GM12878 (cell line): Measurements from ENCODE around the gene PARM1. TPM values are rescaled to one million over a fixed set of nuclear protein-coding genes. Genes with fewer than 3 reads are reported as not detected.

Experiments used
- ATAC-seq: fragments of 200-7000 bp; cut with Tn5 transposase; 3 replicates; pipeline ENCODE4 v1.9.1; 2020; ENCODE audit warnings: mild to moderate bottlenecking, moderate library complexity
- BruUV-seq: library from RNA; stranded (reverse); fragments of 400-500 nt; replicated peaks from 2 replicates; lab custom pipeline; 2021; lab: Mats Ljungman, UMichigan
- CTCF ChIA-PET: fragments of 300-600 bp; sonication (Branson Sonifier 250); formaldehyde crosslinking; extraction: SDS; loops from one replicate; lab custom pipeline; 2021; ENCODE audit warnings: inconsistent platforms; lab: Yijun Ruan, JAX
- POLR2A ChIA-PET: fragments of 350-600 bp; formaldehyde crosslinking; extraction: SDS; loops from one replicate; lab custom pipeline; 2021; ENCODE audit warnings: inconsistent platforms; lab: Charles Lee
- RAD21 ChIA-PET: fragments of 300-600 bp; sonication (Branson Sonifier 250); formaldehyde crosslinking; loops from one replicate; lab custom pipeline; 2023; ENCODE audit warnings: antibody characterized with exemption; ENCODE audit not compliant: unreplicated experiment; lab: Charles Lee
- SMC1A ChIA-PET: fragments of 300-600 bp; sonication (Branson Sonifier 250); formaldehyde crosslinking; loops from one replicate; lab custom pipeline; 2023; ENCODE audit not compliant: unreplicated experiment, uncharacterized antibody; lab: Charles Lee
- DNase-seq: peaks from one replicate; pipeline ENCODE4 v3.0.0-alpha.2; 2011; ENCODE audit warnings: low read depth, low spot score
- FAIRE-seq: peaks from 3 replicates; lab custom pipeline; 2011; peaks lifted over from hg19 to GRCh38; lab: Jason Lieb, UNC
- H2AFZ ChIP-seq: 2 replicates; pipeline ENCODE4 v1.6.0; 2011; ENCODE audit warnings: low read depth, low read length, control low read depth; ENCODE audit not compliant: control insufficient read depth
- H3K27ac ChIP-seq: 2 replicates; pipeline ENCODE4 v1.5.1; 2011; ENCODE audit warnings: control low read depth; ENCODE audit not compliant: control insufficient read depth, insufficient read depth
- H3K27me3 ChIP-seq, 2 experiments: replicated peaks in 1 of 2; 2 replicates each; pipeline versions ENCODE4 v1.6.0 to v1.6.1; 2011; ENCODE audit warnings: low read length in 1 of 2; ENCODE audit not compliant: control insufficient read depth in 2 of 2, insufficient read depth in 2 of 2
- H3K36me3 ChIP-seq, 2 experiments: 2 replicates each; pipeline ENCODE4 v1.5.1; 2011; ENCODE audit warnings: low read length in 1 of 2; ENCODE audit not compliant: control insufficient read depth in 2 of 2, insufficient read depth in 2 of 2
- H3K4me1 ChIP-seq: 2 replicates; pipeline ENCODE4 v1.6.1; 2011; ENCODE audit warnings: mild to moderate bottlenecking, low read length, moderate library complexity, mixed read lengths; ENCODE audit not compliant: control insufficient read depth, insufficient read depth
- H3K4me2 ChIP-seq: 2 replicates; pipeline ENCODE4 v1.6.0; 2011; ENCODE audit warnings: control low read depth; ENCODE audit not compliant: control insufficient read depth, insufficient read depth
- H3K4me3 ChIP-seq: fragments of 200-600 bp; sonication (generic); 2 replicates; pipeline ENCODE4 v1.5.1; 2016
- H3K79me2 ChIP-seq: 2 replicates; pipeline ENCODE4 v1.6.0; 2011; ENCODE audit warnings: low read length; ENCODE audit not compliant: control insufficient read depth, insufficient read depth
- H3K9ac ChIP-seq: 2 replicates; pipeline ENCODE4 v1.8.0; 2011; ENCODE audit warnings: low read length, control low read depth, mixed read lengths; ENCODE audit not compliant: control insufficient read depth, insufficient read depth
- H3K9me3 ChIP-seq: replicated peaks from 3 replicates; pipeline ENCODE4 v1.5.1; 2011; ENCODE audit warnings: mild to moderate bottlenecking, low read length; ENCODE audit not compliant: control insufficient read depth, insufficient read depth
- H4K20me1 ChIP-seq: 2 replicates; pipeline ENCODE4 v1.6.0; 2011; ENCODE audit not compliant: control insufficient read depth, insufficient read depth
- ATF7 ChIP-seq: fragments of 450-650 bp; IDR thresholded peaks from 2 replicates; pipeline ENCODE4 v1.6.1; 2016; ENCODE audit warnings: low read depth, mild to moderate bottlenecking
- BACH1 ChIP-seq: fragments of 450-650 bp; IDR thresholded peaks from 2 replicates; pipeline ENCODE4 v1.6.1; 2017; ENCODE audit warnings: mild to moderate bottlenecking, borderline replicate concordance
- CREM ChIP-seq: IDR thresholded peaks from 2 replicates; pipeline ENCODE4 v1.6.1; 2014; ENCODE audit warnings: antibody characterized with exemption, low read depth
- DPF2 ChIP-seq: fragments of 450-650 bp; IDR thresholded peaks from 2 replicates; pipeline ENCODE4 v1.6.1; 2017; ENCODE audit warnings: mild to moderate bottlenecking
- ETV6 ChIP-seq, 2 experiments: fragments of 450-650 bp in 1 of 2; IDR thresholded peaks in 1 of 2; conservative IDR thresholded peaks in 1 of 2; 2 replicates each; pipeline ENCODE4 v1.6.1; 2014; ENCODE audit warnings: antibody characterized with exemption in 1 of 2, borderline replicate concordance in 1 of 2, low read depth in 1 of 2, mild to moderate bottlenecking in 1 of 2, moderate library complexity in 1 of 2
- IKZF1 ChIP-seq: fragments of 450-650 bp; conservative IDR thresholded peaks from 2 replicates; pipeline ENCODE4 v1.6.1; 2017; ENCODE audit warnings: antibody characterized with exemption, mild to moderate bottlenecking
- IKZF2 ChIP-seq, 2 experiments: fragments of 450-650 bp; IDR thresholded peaks; 2 replicates each; pipeline ENCODE4 v1.6.1; 2017; ENCODE audit warnings: mild to moderate bottlenecking in 2 of 2, moderate library complexity in 2 of 2
- LARP7 ChIP-seq: fragments of 450-650 bp; IDR thresholded peaks from 2 replicates; pipeline ENCODE4 v1.6.1; 2017; ENCODE audit warnings: mild to moderate bottlenecking
- NFYB ChIP-seq: IDR thresholded peaks from 2 replicates; pipeline ENCODE4 v1.6.1; 2011; ENCODE audit warnings: low read depth, mild to moderate bottlenecking, low read length, improper control_type of control experiment, moderate library complexity; ENCODE audit not compliant: insufficient read depth
- NR2C2 ChIP-seq: IDR thresholded peaks from 2 replicates; pipeline ENCODE4 v1.6.1; 2011; ENCODE audit warnings: borderline replicate concordance, low read depth; ENCODE audit not compliant: control insufficient read depth, insufficient read length
- TARDBP ChIP-seq: IDR thresholded peaks from 2 replicates; pipeline ENCODE4 v1.6.1; 2016; ENCODE audit warnings: borderline replicate concordance
- TCF3 ChIP-seq: IDR thresholded peaks from 2 replicates; pipeline ENCODE4 v1.6.1; 2012; ENCODE audit warnings: low read depth, mild to moderate bottlenecking, low read length, borderline replicate concordance; ENCODE audit not compliant: insufficient read depth
- ZNF207 ChIP-seq: fragments of 450-650 bp; IDR thresholded peaks from 2 replicates; pipeline ENCODE4 v1.6.1; 2014; ENCODE audit warnings: antibody characterized with exemption, mild to moderate bottlenecking, borderline replicate concordance
- WGBS: methylation state at CpG from one replicate; pipeline ENCODE4 v1.1.6; 2016; ENCODE audit warnings: low lambda C conversion rate; ENCODE audit not compliant: insufficient replicate concordance, insufficient coverage; ENCODE audit errors: missing lambda C conversion rate; 5-methylcytosine and 5-hydroxymethylcytosine counted together
- in situ Hi-C: fragments of 300-500 bp; cut with MboI; formaldehyde crosslinking; loops from 9 replicates; pipeline ENCODE4 v1.14.3; 2018; ENCODE audit warnings: mixed read lengths
- intact Hi-C: fragments of 100-400 bp; cut with micrococcal nuclease; formaldehyde crosslinking; loops from one replicate; pipeline ENCODE4 v1.14.2; 2022; ENCODE audit not compliant: unreplicated experiment
- polyA plus RNA-seq, 11 experiments: library from polyadenylated mRNA; depleted of rRNA in 4 of 11; unstranded in 6 of 11; stranded (reverse) in 5 of 11; fragments of >200 nt; fragmentation: Nextera tagmentation in 4 of 11; fragmentation: Illumina TruSeq in 1 of 11; extraction: Ambion mirVana in 4 of 11; extraction: Trizol in 1 of 11; gene quantifications; 1 replicate in 1 of 11; 2 replicates in 10 of 11; pipeline versions ENCODE4 v1.2.1 to v1.2.3, GENCODE V29; 2011 to 2016; ENCODE audit warnings: inconsistent platforms in 2 of 11, missing spikeins in 2 of 11, low read depth in 1 of 11
- total RNA-seq, 4 experiments: library from RNA; depleted of rRNA in 3 of 4; stranded (reverse); fragments of >200 nt in 3 of 4; fragmentation: Illumina TruSeq in 1 of 4; extraction: Trizol in 1 of 4; gene quantifications; 2 replicates each; pipeline versions ENCODE4 v1.2.1 to v1.2.3, GENCODE V29; 2013 to 2021
- TF ChIP-seq, protein P1 (sequence below): fragments of 450-650 bp; IDR thresholded peaks from 2 replicates; pipeline ENCODE4 v1.6.1; 2018; ENCODE audit warnings: mild to moderate bottlenecking, low read depth, moderate library complexity; ENCODE audit not compliant: partially characterized antibody
- TF ChIP-seq, protein P2 (sequence below): fragments of 450-650 bp; IDR thresholded peaks from 2 replicates; pipeline ENCODE4 v1.6.1; 2014; ENCODE audit warnings: mild to moderate bottlenecking
- TF ChIP-seq, protein P3 (sequence below): fragments of 450-650 bp; IDR thresholded peaks from 2 replicates; pipeline ENCODE4 v1.6.1; 2016; ENCODE audit warnings: mild to moderate bottlenecking

Gene PARM1
- total and polyA plus RNA-seq, 10 of the 15 experiments (the other 5 are each of a cell fraction or from before 2014, with no cell fraction given), result 13.9 to 56.2 (median 41.3) TPM

DNA sequence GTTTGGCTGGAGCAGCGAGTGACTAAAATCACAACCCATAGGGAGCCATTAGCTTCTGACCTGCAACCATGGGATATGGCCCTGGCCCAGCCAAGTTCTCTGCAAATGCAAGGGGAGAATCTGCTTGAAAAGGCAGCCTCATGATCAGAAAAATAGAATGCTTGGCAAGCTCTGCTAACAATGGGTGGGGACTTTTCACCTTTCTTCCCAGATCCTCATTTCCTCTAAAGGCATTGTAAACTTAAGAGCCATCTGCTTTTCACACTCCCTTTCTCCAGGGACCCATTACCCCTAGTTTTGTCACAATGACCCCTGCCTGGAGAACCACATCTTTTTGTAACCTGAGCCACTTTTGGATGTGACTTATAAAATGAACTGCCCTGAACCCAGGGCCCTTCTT, 104.3 kb downstream of the PARM1 start:
- Histone ChIP-seq H3K36me3 (no peaks in the 10 kb centered on the region; a peak in 1 of 4 replicates), H2AFZ (no peak overlapping the region), H3K4me1 (peaks cover 6% of the 10 kb centered on the region), H3K27me3 (no peaks in the 10 kb centered on the region), H3K9me3 (no peaks in the 10 kb centered on the region; the same call in 2 of the 3 replicates), H3K27ac (no peak overlapping the region), H3K4me2 (no peak overlapping the region), H3K4me3 (no peak overlapping the region), H4K20me1 (no peaks in the 10 kb centered on the region), H3K9ac (no peak overlapping the region), H3K79me2 (no peaks in the 10 kb centered on the region)
- WGBS, result 88% methylated on average over 1 of the region's 1 CpG
- DNase-seq (peak; percentile 23), ATAC-seq (peak; percentile 71), FAIRE-seq (no peak)
- ChIA-PET RAD21 (interaction anchor here (1.0 to 1.2 kb wide), 2 partner anchors 33 to 70 kb away, joined by 3 to 5 read pairs; no protein-coding TSS in a partner anchor), POLR2A (no interaction called here), SMC1A (interaction anchor here (0.9 to 1.2 kb wide), 5 partner anchors 14 to 101 kb away, joined by 3 to 4 read pairs (median 3); no protein-coding TSS in a partner anchor), CTCF (interaction anchor here (1.1 to 1.5 kb wide), 2 partner anchors 32 to 102 kb away, joined by 3 to 4 read pairs; no protein-coding TSS in a partner anchor)
- in situ Hi-C loops (no loop called here), intact Hi-C loops (loop anchor here (2.0 to 5.0 kb wide), 3 partner anchors 68 to 164 kb away; partner anchors contain the start of gene PARM1)
- no TSS peak for BruUV-seq
- TF ChIP-seq IKZF2 (IDR thresholded peaks at IDR 0.05) (peak; percentile 68 to 81; a peak in 3 of 4 replicates), IKZF1 (peak; percentile 79), LARP7 (no peak), ATF7 (peak; percentile 17; the same call in 1 of the 2 replicates), TCF3 (no peak), NR2C2 (no peak), TARDBP (no peak), NFYB (no peak), BACH1 (no peak), ZNF207 (no peak), CREM (no peak), ETV6 (conservative IDR thresholded peaks at IDR 0.05 in 1 of 2, IDR thresholded peaks at IDR 0.05 in 1 of 2; ENCODE audit: borderline replicate concordance in 1 of 2, low read depth in 1 of 2) (no peak), DPF2 (0 out of 2 replicates have a peak, but pooled peaks have one; percentile 47)
- TF ChIP-seq, protein P1, sequence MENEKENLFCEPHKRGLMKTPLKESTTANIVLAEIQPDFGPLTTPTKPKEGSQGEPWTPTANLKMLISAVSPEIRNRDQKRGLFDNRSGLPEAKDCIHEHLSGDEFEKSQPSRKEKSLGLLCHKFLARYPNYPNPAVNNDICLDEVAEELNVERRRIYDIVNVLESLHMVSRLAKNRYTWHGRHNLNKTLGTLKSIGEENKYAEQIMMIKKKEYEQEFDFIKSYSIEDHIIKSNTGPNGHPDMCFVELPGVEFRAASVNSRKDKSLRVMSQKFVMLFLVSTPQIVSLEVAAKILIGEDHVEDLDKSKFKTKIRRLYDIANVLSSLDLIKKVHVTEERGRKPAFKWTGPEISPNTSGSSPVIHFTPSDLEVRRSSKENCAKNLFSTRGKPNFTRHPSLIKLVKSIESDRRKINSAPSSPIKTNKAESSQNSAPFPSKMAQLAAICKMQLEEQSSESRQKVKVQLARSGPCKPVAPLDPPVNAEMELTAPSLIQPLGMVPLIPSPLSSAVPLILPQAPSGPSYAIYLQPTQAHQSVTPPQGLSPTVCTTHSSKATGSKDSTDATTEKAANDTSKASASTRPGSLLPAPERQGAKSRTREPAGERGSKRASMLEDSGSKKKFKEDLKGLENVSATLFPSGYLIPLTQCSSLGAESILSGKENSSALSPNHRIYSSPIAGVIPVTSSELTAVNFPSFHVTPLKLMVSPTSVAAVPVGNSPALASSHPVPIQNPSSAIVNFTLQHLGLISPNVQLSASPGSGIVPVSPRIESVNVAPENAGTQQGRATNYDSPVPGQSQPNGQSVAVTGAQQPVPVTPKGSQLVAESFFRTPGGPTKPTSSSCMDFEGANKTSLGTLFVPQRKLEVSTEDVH, result no peak
- TF ChIP-seq, protein P2, sequence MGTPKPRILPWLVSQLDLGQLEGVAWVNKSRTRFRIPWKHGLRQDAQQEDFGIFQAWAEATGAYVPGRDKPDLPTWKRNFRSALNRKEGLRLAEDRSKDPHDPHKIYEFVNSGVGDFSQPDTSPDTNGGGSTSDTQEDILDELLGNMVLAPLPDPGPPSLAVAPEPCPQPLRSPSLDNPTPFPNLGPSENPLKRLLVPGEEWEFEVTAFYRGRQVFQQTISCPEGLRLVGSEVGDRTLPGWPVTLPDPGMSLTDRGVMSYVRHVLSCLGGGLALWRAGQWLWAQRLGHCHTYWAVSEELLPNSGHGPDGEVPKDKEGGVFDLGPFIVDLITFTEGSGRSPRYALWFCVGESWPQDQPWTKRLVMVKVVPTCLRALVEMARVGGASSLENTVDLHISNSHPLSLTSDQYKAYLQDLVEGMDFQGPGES, result no peak
- TF ChIP-seq, protein P3, sequence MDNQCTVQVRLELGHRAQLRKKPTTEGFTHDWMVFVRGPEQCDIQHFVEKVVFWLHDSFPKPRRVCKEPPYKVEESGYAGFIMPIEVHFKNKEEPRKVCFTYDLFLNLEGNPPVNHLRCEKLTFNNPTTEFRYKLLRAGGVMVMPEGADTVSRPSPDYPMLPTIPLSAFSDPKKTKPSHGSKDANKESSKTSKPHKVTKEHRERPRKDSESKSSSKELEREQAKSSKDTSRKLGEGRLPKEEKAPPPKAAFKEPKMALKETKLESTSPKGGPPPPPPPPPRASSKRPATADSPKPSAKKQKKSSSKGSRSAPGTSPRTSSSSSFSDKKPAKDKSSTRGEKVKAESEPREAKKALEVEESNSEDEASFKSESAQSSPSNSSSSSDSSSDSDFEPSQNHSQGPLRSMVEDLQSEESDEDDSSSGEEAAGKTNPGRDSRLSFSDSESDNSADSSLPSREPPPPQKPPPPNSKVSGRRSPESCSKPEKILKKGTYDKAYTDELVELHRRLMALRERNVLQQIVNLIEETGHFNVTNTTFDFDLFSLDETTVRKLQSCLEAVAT, result no peak
